Thyroid gland (tissue), 4 donors: ENCODE measurements around the gene PRDM2. TPM values are rescaled to one million over a fixed set of nuclear protein-coding genes. Genes with fewer than 3 reads are reported as not detected.

Experiments used
- DNase-seq, 2 donors: peaks; one replicate each; pipeline ENCODE4 v3.0.0-alpha.2; 2019
- H3K27ac ChIP-seq, 3 donors: fragments of 200-600 bp; sonication (generic); 1 replicate in 2 of 3; 2 replicates in 1 of 3; pipeline ENCODE4 v1.5.1; 2016 to 2019; ENCODE audit warnings: mild to moderate bottlenecking in 1 of 3, moderate library complexity in 1 of 3
- H3K27me3 ChIP-seq: fragments of 200-600 bp; sonication (generic); one replicate; pipeline ENCODE4 v1.5.1; 2019
- H3K36me3 ChIP-seq, 2 donors: fragments of 200-600 bp; sonication (generic); one replicate each; pipeline ENCODE4 v1.5.1; 2016 to 2019
- H3K4me1 ChIP-seq, 2 donors: fragments of 200-600 bp; sonication (generic); one replicate each; pipeline ENCODE4 v1.5.1; 2017 to 2019
- H3K4me3 ChIP-seq, 3 donors: fragments of 200-600 bp; sonication (generic); replicated peaks in 1 of 3; 1 replicate in 2 of 3; 2 replicates in 1 of 3; pipeline ENCODE4 v1.5.1; 2016; ENCODE audit warnings: mild to moderate bottlenecking in 1 of 3
- H3K9me3 ChIP-seq: fragments of 200-600 bp; sonication (generic); one replicate; pipeline ENCODE4 v1.5.1; 2017
- CTCF ChIP-seq, 6 experiments: fragments of 200-600 bp in 3 of 6; fragments of 450-650 bp in 3 of 6; sonication (generic) in 3 of 6; IDR thresholded peaks; one replicate each; pipeline ENCODE4 v1.5.1; 2016 to 2019; ENCODE audit warnings: antibody characterized with exemption in 6 of 6, mild to moderate bottlenecking in 2 of 6, inconsistent platforms in 1 of 6, moderate library complexity in 1 of 6
- POLR2A ChIP-seq, 2 donors: fragments of 450-650 bp; IDR thresholded peaks; one replicate each; pipeline ENCODE4 v1.6.1; 2017; ENCODE audit warnings: antibody characterized with exemption in 2 of 2, mild to moderate bottlenecking in 2 of 2, moderate library complexity in 1 of 2
- WGBS, 2 donors: methylation state at CpG; one replicate each; pipeline ENCODE4 v1.1.5; 2017; 5-methylcytosine and 5-hydroxymethylcytosine counted together
- intact Hi-C: fragments of 100-400 bp; cut with DNase I; formaldehyde crosslinking; loops from one replicate; pipeline ENCODE4 v1.15.1; 2023
- total RNA-seq, 4 donors: library from RNA; depleted of rRNA; stranded (reverse); fragments of >200 nt; gene quantifications; one replicate each; pipeline ENCODE4 v1.2.3, GENCODE V29; 2016

The PRDM2 gene
- total RNA-seq, 4 donors from 2014 or later, result 39.5 to 63.9 (median 45.4) TPM

DNA sequence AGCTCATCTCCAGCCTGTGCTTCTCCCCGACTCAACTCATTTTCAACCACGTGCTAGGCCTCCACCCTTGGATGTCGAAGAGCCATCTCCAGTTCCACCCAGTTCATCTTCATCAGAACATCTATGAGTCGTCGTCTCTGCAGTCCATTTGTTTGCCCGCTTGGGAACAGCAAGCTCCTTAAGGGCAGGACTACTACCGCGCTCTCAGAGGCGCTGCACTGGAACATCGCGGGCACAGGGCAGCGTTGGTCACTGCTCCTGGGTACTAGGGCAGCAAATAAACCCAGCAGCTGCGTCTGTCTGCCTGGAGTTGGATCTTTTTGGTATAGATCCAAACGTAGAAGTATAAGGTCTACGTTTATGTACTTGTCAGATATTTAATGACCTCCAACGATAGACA, 478 bp upstream of the PRDM2 start:
- DNase-seq, result peak in 1 of 2 donors; percentile 6
- H3K4me1 ChIP-seq, result peaks cover 4 to 5% of the 10 kb centered on the region in 2 donors
- H3K36me3 ChIP-seq, result no peaks in the 10 kb centered on the region
- H3K27ac ChIP-seq, result peak overlapping the region; percentile 86 to 94 (median 88)
- no peaks in the 10 kb centered on the region for H3K9me3 ChIP-seq
- H3K4me3 ChIP-seq, result peak overlapping the region; percentile 30 to 96 (median 67)
- no peak for TF ChIP-seq POLR2A (IDR thresholded peaks at IDR 0.05)
- no peaks in the 10 kb centered on the region for H3K27me3 ChIP-seq
- intact Hi-C loops, result loop anchor here (10.0 kb wide), 2 partner anchors 45 to 105 kb away; no protein-coding TSS in a partner anchor
- 61 to 63% methylated on average over 16 of the region's 16 CpGs for WGBS, 2 donors

- peaks cover 4 to 5% of the 10 kb centered on the region in 2 donors for H3K4me1 ChIP-seq
- peak; percentile 40 to 54 for DNase-seq
- peak overlapping the region in 2 of 3 donors; percentile 35 to 62 for H3K27ac ChIP-seq
- intact Hi-C loops, result no loop called here
- WGBS, 2 donors, result 18 to 21% methylated on average over 33 to 45 of the region's 48 CpGs
- H3K36me3 ChIP-seq, result no peaks in the 10 kb centered on the region
- peak overlapping the region; percentile 21 to 67 (median 35) for H3K4me3 ChIP-seq
- no peaks in the 10 kb centered on the region for H3K9me3 ChIP-seq
- TF ChIP-seq POLR2A (IDR thresholded peaks at IDR 0.05) (no peak), CTCF (IDR thresholded peaks at IDR 0.05) (no peak)
- H3K27me3 ChIP-seq, result no peaks in the 10 kb centered on the region
Measured at GRCh38 chr1:13700521-13701270, 708 bp downstream of the PRDM2 start.

DNA sequence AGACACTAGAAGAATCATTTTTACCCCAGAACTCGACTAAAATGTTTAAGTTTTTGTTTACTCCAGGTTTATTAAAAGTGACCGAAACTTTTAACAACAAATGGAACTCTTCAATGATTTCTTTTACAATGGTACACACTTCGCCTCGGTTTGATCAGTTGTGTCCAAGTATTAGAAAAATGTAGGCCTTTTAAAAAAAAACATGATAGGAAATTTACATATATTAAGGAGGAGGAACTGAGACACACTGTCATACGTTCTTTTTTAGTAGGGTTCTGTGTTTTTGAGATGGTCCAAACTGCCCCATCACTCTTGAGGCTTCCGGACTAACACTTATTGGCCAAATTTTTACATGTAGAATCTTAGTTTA, 1.3 kb downstream of the PRDM2 start:
- no peaks in the 10 kb centered on the region for H3K36me3 ChIP-seq
- H3K27ac ChIP-seq, result peak overlapping the region in 1 of 3 donors; percentile 35
- H3K4me3 ChIP-seq, result no peak overlapping the region
- intact Hi-C loops, result no loop called here
- no peaks in the 10 kb centered on the region for H3K27me3 ChIP-seq
- DNase-seq, result no peak
- 79 to 81% methylated on average over 6 of the region's 6 CpGs for WGBS, 2 donors
- H3K4me1 ChIP-seq, result peaks cover 4 to 5% of the 10 kb centered on the region in 2 donors
- no peaks in the 10 kb centered on the region for H3K9me3 ChIP-seq
- no peak for TF ChIP-seq POLR2A (IDR thresholded peaks at IDR 0.05)
- no peak for TF ChIP-seq CTCF (IDR thresholded peaks at IDR 0.05)

DNA sequence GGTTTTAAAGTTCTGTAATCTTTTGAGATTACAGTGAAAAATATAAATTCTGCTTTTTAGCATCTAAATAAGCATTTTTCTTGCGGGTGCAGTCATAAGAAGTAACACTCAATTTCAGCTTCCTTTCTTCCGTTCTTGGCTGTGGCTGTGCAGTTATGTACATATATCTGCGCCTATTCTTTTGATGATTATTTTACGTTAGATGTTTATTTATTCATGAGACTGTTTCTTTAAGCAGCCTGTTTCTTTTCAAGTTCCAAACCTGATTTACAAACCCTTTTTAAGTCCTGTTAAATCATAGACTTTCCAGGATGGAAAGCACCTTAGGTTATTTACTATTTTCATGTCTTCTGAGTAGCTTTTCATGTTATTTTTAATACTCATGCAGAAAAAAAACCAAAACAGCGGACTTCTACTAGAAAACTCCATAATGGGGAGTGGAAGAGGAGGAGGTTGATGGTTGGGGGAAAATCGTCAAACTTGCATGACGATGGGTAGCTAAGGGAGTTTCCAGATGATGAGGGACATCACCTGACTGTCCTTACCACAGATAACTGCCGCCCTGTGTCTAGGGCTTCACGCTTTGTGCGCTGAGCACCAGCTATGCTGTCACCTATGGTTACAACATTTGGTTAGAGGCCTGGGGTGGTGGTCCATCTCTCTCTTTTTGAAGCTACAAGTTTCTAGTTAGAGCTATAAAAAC, 2.6 kb downstream of the PRDM2 start:
- H3K27ac ChIP-seq, result no peak overlapping the region

DNA sequence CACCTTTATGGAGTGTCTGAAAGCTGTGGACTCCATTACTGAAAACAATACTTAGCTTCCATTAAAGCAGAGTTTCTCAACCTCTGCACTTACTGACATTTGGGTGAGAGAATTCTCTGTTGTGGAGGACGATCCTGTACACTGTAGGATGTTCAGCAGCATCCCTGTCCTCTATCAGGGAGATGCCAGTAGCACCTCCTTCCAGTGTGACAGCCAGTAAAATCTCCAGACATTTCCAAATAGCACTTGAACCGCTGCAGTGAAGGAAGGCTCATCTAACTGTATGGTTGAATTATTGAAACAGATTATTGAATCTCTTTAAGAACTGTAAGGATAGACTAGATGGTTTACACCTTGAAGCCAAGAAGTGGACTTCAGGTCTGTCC, 3.1 kb downstream of the PRDM2 start:
- H3K36me3 ChIP-seq, result no peaks in the 10 kb centered on the region
- H3K27ac ChIP-seq, result no peak overlapping the region
- no peak for DNase-seq
- intact Hi-C loops, result no loop called here
- H3K4me3 ChIP-seq, result no peak overlapping the region
- 64 to 86% methylated on average over 2 of the region's 2 CpGs for WGBS, 2 donors
- TF ChIP-seq CTCF (IDR thresholded peaks at IDR 0.05), result no peak
- no peaks in the 10 kb centered on the region for H3K9me3 ChIP-seq
- peaks cover 4 to 5% of the 10 kb centered on the region in 2 donors for H3K4me1 ChIP-seq
- no peaks in the 10 kb centered on the region for H3K27me3 ChIP-seq

More for the DNA sequence above, 2.6 kb downstream of the PRDM2 start:
- TF ChIP-seq CTCF (IDR thresholded peaks at IDR 0.05) (no peak), POLR2A (IDR thresholded peaks at IDR 0.05) (no peak)
- H3K9me3 ChIP-seq, result no peaks in the 10 kb centered on the region
- WGBS, 2 donors, result 88 to 89% methylated on average over 10 of the region's 10 CpGs
- H3K27me3 ChIP-seq, result no peaks in the 10 kb centered on the region
- H3K4me3 ChIP-seq, result no peak overlapping the region
- DNase-seq, result no peak
- H3K36me3 ChIP-seq, result no peaks in the 10 kb centered on the region
- intact Hi-C loops, result no loop called here
- H3K4me1 ChIP-seq, result peaks cover 4 to 5% of the 10 kb centered on the region in 2 donors
